NCI-H2081 (cell line): ENCODE results near the gene MTLN.
"Not testable (repeated sequence)": the region's sequence is repeated elsewhere in the genome, so short reads cannot be mapped to it uniquely, and the experiment has no call there.

ENCODE experiments used
- DNase-seq, 2 experiments: peaks; one replicate each; lab custom pipeline; 2025; lab: John Stamatoyannopoulos, UW

The MTLN gene, protein sequence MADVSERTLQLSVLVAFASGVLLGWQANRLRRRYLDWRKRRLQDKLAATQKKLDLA

DNA sequence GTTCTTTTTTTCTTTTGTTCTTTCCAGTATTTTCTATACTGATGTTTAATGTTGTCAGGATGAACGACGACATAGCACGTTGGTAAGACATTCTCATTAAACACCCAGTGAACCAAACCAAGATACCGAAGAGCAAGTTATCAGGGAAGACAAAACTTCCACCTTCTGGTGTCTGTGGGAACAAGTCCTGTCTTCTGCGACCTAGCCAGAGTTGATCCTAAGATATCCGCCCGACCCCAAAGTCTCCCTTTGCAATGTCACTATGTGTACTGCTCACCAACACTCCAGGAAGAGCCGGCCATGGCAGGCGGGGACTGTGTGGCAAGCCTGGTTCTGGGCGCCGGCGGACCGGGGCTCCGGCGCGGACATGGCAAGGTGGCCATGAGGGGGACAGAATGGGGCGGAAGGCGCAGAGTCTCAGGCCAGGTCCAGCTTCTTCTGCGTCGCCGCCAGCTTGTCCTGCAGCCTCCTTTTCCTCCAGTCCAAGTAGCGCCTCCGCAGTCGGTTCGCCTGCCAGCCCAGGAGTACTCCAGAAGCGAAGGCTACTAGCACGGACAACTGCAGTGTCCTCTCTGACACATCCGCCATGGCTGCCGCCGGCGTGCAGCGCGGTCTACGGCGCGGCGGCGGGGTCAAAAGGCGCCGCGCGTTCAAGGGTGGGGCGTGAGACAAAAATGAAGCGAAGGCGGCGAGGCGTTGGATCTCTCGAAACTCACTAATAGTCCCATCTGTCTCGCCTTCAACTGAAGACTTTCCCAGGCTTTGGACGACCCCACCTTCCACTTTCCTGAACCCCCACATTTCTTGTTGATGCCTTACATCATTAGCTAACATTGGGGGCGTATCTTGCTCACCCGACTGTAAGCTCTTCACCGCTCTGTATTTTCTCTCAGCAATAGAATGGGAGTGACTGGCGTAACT lies at the start of gene MTLN:
MTLN (minus strand) TSS at position 610 of the 921 bp plus-strand sequence; CDS start at position 588, 22 bp downstream.
- peak; percentile 59 to 72 for DNase-seq

DNA sequence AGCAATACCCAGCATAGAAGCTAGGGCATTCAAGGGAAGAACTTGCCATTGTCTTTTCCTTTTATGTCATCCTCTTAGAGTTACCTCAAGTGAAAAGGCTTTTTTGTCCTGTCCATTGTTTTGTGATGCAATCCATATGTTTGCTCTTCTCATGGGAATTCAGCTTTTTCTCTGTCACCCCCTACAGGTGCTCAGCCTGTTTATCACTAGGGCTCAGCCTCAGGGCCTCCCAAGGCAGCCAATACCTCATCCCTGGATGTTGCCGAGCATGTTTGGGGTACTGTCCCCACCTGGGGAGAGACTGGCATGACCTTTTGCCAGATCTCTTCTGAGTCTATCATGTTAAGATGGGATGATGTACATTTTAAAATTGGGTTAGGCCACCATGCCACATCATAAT lies 49.6 kb upstream of the MTLN start:
- DNase-seq, result not testable (repeated sequence)

DNA sequence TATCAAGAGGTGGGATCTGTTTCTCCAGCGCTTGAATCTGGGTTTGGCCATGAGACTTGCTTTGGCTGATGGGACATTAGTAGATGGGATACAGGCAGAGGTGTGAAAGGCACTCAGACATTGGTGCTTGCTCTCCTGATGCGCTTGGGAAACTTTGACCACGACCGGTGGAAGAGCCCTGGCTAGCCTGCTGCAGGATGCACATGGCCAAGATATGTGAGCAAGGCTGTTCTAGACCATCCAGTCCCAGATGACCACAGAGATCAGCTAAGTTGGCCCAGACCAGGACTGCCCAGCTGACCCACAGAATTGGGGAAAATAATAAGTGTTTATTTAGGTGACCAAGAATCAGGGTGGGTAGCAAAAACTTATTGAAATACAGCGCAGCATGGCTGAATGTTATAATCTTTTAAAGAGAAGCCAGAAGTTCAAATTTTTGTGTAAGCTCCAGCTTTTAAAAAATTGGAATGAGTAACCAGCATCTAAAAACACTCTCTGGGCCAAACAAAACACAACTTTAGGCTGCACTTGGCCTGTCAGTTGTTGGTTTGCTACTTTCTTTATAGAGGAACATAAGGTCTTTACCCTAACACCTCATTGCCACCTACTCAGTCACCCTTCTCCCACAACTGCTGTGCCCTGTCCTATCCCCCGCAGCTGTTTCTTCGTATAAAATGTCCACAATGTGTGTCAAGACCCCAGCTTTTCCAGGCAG lies 35.9 kb upstream of the MTLN start:
- not testable (repeated sequence) for DNase-seq

DNA sequence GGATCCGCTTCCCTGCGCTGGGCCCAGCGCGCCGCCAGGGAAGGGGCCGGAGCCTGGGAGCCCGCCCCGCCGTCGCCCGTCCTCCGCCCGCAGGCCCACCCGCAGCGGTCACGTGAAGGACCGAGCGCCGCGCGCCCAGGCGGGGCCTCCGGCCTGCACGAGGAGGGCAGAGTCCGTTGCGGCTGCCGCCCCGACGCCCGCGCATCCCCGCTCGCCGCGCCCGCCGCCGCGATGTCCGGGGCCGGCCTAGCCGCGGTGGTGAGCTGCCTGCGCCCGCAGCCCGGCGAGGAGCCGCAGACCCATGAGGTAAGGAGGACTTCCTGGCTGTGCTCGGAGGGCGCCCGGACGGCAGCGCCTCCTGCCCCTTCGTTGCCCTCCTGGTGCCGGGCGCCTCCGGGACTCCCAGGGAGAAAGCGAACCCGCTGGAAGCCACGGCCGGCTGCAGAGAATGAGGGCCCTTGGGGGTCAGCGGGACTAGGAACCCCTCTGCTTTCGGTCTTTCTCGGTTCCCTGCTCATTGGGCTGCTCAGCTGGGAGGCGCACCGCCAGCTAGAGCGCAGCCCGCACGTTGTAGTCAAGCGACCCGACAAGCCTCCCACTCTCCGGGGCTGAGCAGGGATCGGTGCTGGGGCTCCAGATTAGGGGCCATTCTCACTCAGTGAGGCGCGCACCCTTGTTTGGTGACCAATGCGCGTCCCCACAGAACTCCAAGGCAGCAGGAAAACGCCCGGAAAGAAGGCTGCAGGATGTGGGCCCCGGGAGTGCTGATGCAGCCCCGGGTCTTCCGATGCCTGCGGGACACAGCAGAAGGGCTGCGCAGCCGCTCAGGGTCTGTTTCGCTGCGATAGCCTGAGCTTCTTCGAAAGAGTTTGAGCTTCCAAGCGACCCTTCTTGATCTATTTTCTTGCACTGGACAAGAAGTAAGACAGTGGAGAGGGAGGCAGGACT lies 33.4 kb upstream of the MTLN start:
- DNase-seq, result not testable (repeated sequence)

DNA sequence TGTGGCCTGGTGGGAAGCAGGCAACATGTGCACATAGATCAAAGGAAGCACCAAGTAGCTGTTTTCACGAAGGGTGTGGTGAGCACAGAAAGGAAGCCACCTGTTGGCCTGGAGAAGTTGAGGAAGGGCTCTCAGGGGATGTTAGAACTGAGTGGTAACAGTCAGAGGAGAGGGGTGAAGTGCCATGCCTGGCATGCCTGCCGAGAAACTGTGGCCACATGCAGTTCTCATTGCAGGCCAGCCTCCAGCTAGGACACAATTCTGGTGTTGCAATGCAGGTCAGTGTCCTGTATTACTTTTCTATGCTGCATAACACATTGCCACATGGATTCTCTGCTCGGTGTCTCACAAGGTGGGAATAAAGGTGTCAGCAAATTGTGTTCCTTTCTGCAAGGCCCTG lies 30.9 kb upstream of the MTLN start:
- not testable (repeated sequence) for DNase-seq

DNA sequence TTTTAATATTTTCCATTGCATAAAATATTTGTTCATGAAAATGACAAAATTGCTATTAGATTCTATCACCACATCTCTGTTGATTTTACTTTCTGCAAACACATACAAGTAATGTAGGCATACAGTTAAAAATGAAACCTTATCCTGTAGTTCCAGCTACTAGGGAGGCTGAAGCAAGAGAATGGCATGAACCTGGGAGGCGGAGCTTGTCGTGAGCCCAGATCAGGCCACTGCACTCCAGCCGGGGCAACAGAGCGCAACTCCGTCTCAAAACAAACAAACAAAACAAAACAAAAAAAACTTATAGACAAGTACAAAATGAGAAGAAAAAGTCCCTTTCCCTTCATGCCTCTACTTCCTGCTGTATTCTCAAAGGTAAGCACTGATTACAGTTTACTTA lies 22.2 kb upstream of the MTLN start:
- not testable (repeated sequence) for DNase-seq

DNA sequence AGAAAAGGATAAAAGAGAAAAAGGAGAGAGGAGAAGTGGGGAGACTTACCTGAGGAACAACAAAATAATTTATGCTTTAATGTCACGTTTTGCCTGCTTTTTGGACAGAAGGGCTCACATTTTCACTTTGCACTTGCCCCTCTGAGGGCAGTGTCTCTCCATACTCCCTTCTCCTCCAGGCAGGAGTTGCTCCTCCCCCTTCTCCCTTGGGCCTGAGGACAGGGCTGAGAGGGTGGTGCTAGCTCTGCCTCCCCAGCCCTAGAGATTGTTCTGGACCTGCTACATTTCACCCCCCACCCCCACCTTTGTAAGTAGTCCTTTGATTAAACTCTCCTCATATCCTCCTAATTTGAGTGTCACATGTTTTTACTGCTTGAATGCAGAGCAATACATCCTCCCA lies 17.5 kb upstream of the MTLN start:
- DNase-seq, result not testable (repeated sequence)

DNA sequence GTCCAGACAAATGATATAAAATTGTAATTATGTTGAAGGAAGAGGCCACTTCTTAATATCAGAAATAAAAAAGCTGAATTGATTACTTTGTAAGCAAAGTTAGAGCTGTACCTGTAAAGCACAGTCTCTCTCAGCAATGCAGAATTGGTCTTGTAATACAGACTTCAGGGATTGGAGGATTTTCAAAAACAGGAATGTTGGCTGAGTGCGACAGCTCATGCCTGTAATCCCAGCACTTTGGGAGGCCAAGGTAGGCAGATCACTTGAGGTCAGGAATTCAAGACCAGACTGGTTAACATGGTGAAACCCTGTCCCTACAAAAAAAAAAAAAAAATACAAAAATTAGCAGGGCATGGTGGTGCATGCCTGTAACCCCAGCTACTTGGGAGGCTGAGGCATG lies 10.3 kb upstream of the MTLN start:
- not testable (repeated sequence) for DNase-seq

DNA sequence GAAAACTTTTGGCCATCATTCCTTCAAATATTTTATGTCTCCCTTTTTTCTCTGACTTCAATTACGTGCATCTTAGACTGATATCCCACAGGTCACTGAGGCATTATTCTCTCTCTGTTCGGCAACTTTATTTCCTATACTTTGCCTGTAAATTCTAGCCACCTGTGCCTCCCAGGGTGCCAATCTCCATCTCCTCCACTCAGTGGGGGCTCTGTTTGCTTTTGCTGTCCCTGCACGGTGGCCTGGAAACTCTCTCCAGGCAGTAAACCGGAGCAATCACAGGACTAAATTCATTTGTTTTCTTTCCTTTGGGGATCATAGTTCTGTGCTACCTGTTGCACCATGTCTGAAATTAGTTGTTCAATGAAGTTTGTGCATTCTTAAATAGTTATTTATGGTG lies 9.6 kb upstream of the MTLN start:
- peak in 1 of 2 experiments; percentile 8 for DNase-seq

DNA sequence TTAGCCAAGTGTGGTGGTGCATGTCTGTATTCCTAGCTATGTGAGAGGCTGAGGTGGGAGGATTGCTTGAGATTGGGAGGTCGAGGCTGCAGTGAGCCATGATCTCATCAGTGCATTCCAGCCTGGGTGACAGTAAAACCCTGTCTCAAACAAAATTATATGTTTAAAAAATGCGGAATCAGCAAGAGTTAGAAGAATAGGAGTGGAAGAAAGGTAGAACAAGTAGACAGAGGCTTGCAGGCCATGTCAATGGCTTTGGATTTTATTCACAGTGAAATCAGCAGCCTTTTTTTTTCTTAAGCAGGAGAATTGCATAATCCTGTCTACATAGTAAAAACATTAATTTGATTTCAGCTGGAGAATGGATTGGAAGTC lies 7.8 kb upstream of the MTLN start:
- DNase-seq, result no peak

DNA sequence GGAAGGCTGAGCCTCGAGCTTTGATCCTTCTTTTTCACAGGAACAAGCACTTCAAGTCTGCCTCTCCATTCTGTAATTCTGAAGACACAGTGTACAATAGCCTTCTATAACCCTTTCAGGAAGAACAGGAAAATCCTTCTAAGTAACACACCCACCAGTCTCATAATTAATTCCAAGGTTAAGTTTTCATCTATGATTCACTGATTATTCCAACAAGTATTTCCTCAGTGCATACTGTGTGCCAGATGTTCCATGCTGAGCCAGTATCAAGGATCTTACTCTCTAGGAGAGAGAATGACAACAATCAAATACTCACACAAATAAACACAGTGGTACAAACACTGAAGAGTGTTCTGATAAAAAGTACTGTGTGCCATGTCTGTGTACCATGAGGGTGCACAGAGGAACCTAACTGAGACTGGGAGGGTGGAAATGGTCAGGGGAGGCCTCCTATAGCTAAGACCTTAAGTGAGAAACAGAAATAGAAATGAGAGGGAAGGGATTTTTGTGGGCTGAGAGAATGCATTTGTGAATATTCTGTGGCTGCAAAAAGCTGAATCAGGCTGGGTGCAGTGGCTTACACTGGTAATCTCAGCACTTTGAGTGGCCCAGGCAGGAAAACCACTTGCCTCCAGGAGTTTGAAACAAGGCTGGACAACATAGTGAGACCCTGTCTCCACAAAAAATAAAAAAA lies 7.3 kb upstream of the MTLN start:
- DNase-seq, result no peak

DNA sequence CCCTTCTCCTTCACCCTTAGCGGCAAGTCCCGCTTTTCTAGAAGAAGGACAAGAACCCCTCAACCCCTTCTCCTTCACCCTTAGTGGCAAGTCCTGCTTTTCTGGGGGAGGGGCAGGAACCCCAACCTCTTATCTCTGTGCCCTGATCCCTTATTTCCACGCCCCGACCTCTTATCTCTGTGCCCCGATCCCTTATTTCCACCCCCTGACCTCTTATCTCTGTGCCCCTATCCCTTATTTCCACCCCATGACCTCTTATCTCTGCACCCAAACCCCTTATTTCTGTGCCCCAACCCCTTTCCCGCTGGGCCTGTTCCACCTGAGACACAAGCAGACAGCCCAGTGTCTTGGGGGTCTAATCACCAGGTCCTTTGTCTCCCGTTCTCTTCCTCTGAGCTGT lies 6.5 kb upstream of the MTLN start:
- DNase-seq, result not testable (repeated sequence)

DNA sequence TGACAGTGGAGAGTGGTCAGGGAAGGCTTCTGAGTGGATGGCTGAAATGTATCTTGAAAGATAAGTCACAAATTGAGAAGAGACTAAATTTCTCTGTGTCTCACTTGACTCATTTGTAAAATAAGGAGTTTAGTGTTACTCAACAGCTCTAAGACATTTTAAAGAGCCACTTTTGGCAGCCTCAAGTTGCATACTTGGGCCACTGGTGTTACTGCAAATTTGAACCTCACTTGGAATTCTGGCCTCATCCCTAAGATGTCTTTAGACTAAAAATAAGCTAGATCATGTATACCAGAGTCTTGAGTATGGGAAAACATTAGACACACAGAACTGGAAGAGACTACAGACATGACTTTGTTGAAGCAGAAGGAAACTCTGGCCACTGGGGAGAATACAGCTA lies 4.5 kb upstream of the MTLN start:
- DNase-seq, result no peak

DNA sequence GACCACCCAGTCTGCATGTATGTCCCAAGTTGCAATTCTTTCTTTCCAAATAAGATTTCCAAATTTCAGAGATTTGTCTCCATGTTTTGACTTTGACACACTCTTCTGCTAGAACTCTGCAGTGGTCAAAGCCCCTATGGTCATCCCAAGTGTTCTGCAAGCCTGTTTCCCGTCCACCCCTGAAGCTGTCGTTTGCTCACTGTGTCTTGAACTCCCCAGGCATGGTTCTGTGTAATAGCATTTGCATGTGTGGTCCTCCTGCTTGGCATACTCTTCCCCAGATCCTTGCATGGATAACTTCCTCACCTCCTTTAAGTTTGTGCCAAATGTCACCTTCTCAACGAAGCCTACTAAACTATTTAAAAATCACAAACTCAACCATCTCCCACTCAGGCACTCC lies 3.9 kb upstream of the MTLN start:
- DNase-seq, result no peak

DNA sequence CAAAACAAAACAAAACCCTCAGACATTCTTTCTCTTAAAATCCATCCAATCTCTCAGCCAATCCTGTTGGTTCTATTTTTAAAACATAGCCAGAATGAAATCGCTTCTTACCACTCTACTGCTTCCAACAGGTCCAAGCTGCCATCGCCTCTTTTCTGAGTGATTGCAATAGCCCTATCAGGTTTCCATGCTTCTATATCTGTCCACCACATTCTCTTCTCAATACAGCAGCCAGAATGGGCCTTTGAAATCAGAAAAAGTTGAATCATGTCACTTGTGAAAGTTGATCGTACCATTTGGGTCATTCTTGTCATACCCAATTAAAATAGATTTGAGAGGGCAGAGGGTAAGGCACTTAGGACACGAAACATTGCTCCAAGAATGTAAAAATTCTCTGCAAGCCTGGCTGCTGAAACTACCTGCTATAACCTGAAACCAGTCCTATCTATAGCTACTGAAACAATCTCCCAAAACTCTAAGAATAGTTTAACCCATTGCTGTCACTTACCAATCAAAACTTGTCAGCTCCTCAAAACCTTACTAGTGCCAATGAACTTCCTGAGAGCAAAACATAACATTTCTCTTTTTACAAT lies 3.3 kb upstream of the MTLN start:
- DNase-seq, result no peak

DNA sequence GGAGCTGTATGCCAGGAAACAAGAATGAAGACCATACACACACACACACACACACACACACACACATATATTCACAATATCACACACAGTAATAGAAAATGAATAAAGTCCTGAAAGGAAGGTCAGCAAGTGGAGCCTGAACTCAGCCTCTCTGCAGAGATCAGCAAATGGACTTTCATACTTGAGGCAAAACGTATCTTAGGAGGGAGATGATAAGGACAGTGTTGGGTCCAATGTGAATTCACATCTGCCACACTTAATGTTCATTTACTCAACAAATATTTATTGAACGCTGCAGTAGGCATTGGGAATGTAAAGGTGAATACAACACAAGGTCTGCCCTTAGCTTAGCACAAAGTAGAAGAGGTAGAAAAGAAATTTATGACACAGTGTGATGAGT lies 2.7 kb upstream of the MTLN start:
- no peak for DNase-seq

DNA sequence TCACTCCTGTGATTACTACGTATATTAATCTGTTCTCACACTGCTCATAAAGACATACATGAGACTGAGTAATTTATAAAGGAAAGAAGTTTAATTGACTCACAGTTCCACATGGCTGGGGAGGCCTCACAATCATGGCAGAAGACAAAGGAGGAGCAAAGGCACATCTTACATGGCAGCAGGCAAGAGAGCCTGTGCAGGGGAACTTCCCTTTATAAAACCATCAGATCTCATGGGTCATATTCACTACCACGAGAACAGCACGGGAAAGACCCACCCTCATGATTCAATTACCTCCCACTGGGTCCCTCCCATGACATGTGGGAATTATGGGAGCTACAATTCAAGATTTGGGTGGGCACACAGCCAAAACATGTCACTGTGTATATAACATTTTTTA lies 1.2 kb upstream of the MTLN start:
- DNase-seq, result not testable (repeated sequence)

DNA sequence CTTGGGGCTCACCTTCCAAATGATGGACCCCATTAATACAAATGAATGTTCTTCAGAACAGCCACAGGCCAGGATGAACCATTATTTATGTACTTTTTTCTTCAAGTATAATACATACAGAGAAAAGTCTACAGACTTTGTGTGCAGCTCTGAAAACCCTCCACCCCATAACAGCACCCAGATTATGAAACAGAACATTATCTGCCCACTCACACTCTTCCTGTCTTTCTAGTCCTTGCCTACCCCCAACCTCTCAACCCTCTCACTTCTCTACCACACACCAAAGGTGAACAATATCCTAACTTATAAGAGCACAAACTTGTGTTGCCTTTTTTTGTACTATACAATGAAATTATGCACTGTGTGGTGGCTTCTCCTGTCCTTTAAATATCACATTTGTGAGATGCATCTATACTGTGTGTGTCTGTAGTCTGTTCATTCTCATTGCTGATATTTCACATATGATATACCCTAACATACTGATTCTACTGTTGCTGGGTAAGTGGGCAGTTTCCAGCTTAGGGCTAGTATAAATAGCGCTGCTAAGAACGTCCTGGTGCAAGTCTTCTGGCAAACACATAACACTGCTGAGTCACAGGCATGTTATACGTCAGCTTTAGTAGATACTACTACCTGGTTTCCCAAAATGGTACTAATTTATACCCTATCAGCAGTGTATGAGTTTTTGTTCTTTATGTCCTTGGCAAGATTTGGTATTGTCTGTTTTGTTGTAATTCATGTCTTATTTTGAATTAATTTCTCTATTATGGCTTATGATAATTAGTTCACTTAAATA lies 6.5 kb downstream of the MTLN start:
- DNase-seq, result no peak

DNA sequence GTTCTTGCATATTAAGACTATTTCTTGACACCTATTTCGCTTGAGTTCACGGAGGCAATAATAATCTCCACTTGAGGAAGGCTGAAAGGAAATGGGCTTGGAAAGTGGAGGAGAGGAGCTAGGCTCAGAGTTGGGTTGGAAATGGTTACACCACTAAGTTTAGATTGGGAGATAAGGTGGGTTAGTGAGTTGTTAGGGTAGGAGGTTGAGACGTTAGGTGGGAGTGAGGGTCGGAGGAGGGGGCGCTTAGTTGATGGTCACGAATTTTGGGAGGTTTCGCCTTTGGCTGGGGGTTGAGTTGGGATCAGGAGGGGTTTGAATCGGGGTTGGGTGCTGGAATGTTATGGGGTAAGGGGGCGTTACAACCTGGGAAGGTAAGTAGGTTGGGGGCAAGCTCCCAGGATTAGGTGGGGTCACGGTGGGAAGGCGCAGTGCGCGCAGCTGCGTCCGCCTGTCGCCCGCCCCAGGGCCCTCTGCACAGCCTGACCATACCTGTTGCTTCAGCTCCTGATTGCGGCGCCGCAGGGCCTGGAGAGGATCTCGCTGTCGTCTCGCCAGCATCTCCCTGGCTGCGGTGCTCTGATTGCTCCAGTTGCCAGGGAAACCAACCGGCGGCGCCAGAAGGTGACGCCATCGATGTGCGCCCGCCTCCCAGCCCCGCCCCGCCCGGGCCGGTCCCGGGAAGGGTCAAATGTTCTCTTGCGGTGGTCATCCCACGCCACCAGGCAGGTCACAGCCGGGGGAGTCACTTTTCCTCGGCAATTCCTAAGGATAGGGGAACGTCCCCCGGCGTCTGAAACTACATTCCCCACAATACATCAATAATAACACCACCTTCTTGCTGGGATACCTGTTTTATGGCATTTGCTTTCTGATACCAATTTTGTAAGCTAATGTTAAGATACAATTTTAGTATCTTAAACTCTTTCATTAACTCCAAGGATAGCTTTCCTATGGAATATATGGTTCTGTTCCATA lies 7.7 kb downstream of the MTLN start, which contains the start of gene NPHP1:
NPHP1 (minus strand) TSS at position 606 of the 978 bp plus-strand sequence; CDS start at position 561, 45 bp downstream.
- DNase-seq, result peak; percentile 80 to 90
